OCI-LY7 (cell line): ENCODE results near the gene ACOT8. TPM values are rescaled to one million over a fixed set of nuclear protein-coding genes. Genes with fewer than 3 reads are reported as not detected.

Experiments used
- BruUV-seq: library from RNA; stranded (reverse); fragments of 400-500 nt; replicated peaks from 2 replicates; lab custom pipeline; 2021; lab: Mats Ljungman, UMichigan
- CTCF ChIA-PET: fragments of 300-600 bp; sonication (Branson Sonifier 250); formaldehyde crosslinking; loops from one replicate; lab custom pipeline; 2022; ENCODE audit warnings: antibody characterized with exemption; ENCODE audit not compliant: unreplicated experiment; lab: Charles Lee
- POLR2A ChIA-PET: fragments of 300-600 bp; sonication (Branson Sonifier 250); formaldehyde crosslinking; loops from one replicate; lab custom pipeline; 2022; ENCODE audit warnings: antibody characterized with exemption; lab: Charles Lee
- DNase-seq: peaks from one replicate; pipeline ENCODE4 v3.0.0-alpha.2; 2015; ENCODE audit warnings: low spot score
- H2AFZ ChIP-seq: fragments of 200-600 bp; sonication (generic), shearing (Covaris generic); 2 replicates; pipeline ENCODE4 v1.6.1; 2014; ENCODE audit warnings: mild to moderate bottlenecking, antibody characterized with exemption, low read length, moderate library complexity
- H3K27ac ChIP-seq: fragments of 200-600 bp; sonication (generic); 2 replicates; pipeline ENCODE4 v1.5.1; 2014; ENCODE audit warnings: mixed run types, low read depth, mild to moderate bottlenecking, moderate library complexity, low read length, inconsistent platforms; ENCODE audit not compliant: poor library complexity, severe bottlenecking
- H3K36me3 ChIP-seq: fragments of 200-600 bp; sonication (generic); 2 replicates; pipeline ENCODE4 v1.6.1; 2014; ENCODE audit warnings: mild to moderate bottlenecking, antibody characterized with exemption, low read length, moderate library complexity, mixed read lengths; ENCODE audit not compliant: insufficient read depth
- H3K4me1 ChIP-seq: fragments of 200-600 bp; sonication (generic); 2 replicates; pipeline ENCODE4 v1.5.1; 2014; ENCODE audit warnings: mild to moderate bottlenecking, low read length; ENCODE audit not compliant: insufficient read depth, poor library complexity, severe bottlenecking
- H3K4me2 ChIP-seq: fragments of 200-600 bp; sonication (generic); 2 replicates; pipeline ENCODE4 v1.6.1; 2014; ENCODE audit warnings: mild to moderate bottlenecking, low read length
- H3K4me3 ChIP-seq: fragments of 200-600 bp; sonication (generic); 2 replicates; pipeline ENCODE4 v1.5.1; 2014; ENCODE audit warnings: mild to moderate bottlenecking, low read depth, low read length; ENCODE audit not compliant: poor library complexity, severe bottlenecking
- H3K79me2 ChIP-seq: fragments of 200-600 bp; sonication (generic); 2 replicates; pipeline ENCODE4 v1.6.1; 2016; ENCODE audit warnings: low read depth, mild to moderate bottlenecking, low read length, moderate library complexity, mixed read lengths; ENCODE audit not compliant: insufficient read depth
- H3K9me2 ChIP-seq: fragments of 200-600 bp; sonication (generic); 2 replicates; pipeline ENCODE4 v1.6.1; 2016; ENCODE audit warnings: mild to moderate bottlenecking, low read length, mixed read lengths; ENCODE audit not compliant: insufficient read depth
- H3K9me3 ChIP-seq: fragments of 200-600 bp; sonication (generic); 2 replicates; pipeline ENCODE4 v1.6.1; 2014; ENCODE audit warnings: mild to moderate bottlenecking, mixed run types, low read length, mixed read lengths
- H4K20me1 ChIP-seq: fragments of 200-600 bp; sonication (generic); 2 replicates; pipeline ENCODE4 v1.6.1; 2014; ENCODE audit warnings: mild to moderate bottlenecking, antibody characterized with exemption, low read length, moderate library complexity, mixed read lengths; ENCODE audit not compliant: insufficient read depth
- EZH2phosphoT487 ChIP-seq: fragments of 200-600 bp; sonication (generic); IDR thresholded peaks from 2 replicates; pipeline ENCODE4 v1.6.1; 2018; ENCODE audit warnings: low read depth, borderline replicate concordance, mild to moderate bottlenecking, mixed run types, antibody characterized with exemption, low read length, moderate library complexity, mixed read lengths
- intact Hi-C: fragments of 100-400 bp; cut with micrococcal nuclease; formaldehyde crosslinking; loops from one replicate; pipeline ENCODE4 v1.10.0; 2022; ENCODE audit not compliant: unreplicated experiment
- total RNA-seq, 2 experiments: library from RNA; depleted of rRNA in 1 of 2; stranded (reverse); fragments of >200 nt in 1 of 2; shearing (Covaris generic) in 1 of 2; gene quantifications; 2 replicates each; pipeline ENCODE4 v1.2.3, GENCODE V29; 2014 to 2022
- TF ChIP-seq, protein P1 (sequence below): fragments of 200-600 bp; sonication (generic); conservative IDR thresholded peaks from 2 replicates; pipeline ENCODE4 v1.5.1; 2014; ENCODE audit warnings: mild to moderate bottlenecking, antibody characterized with exemption, low read length, moderate library complexity, mixed read lengths

Gene ACOT8
- total RNA-seq, 2 experiments from 2014 or later = 28.2 to 37.1 TPM

DNA sequence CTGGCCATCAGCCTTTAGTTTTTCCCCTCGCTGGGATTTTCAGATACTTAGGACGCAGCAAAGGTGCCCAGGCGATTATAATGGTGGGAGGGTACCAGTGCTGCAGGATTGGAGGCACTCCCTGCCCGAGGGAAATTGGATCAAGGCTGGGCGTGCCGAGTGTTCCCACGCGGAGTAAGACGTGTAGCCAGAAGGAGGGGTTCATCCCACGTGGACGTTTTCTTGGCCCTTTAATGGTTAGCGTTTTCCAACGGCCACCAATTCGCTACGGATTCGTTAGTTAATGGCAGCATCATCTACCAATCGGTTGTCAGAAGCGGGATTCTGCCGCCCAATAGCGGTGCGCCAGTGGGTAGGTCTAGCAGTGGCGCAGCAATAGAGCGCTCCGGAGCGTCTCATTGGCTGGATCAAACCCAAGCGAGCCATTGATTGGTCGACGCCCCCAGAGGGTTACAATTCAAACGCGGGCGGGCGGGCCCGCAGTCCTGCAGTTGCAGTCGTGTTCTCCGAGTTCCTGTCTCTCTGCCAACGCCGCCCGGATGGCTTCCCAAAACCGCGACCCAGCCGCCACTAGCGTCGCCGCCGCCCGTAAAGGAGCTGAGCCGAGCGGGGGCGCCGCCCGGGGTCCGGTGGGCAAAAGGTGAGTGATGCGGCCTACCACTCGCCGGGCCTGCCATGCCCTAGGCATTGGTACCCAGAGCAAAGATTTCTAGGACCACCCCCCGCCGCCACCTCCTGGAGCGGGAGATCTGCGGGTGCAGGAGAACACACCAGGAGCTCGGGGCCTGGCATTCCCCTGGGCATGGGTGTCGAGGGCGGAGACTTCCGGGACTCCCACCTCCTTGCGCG is 44.8 kb downstream of the ACOT8 start, which contains the start of gene UBE2C:
Gene UBE2C, plus strand, starts transcription at position 488 of the 849 bp plus-strand sequence. Its CDS starts 52 bp downstream, at position 540.
- POLR2A ChIA-PET = interaction anchor here (1.1 to 1.3 kb wide), 2 partner anchors 46 to 69 kb away, joined by 4 to 7 read pairs; partner anchors contain the start of gene ZSWIM1
- Histone ChIP-seq H3K4me2 (peak within 1 kb of the TSS; percentile 65), H3K9me2 (no peaks in the 10 kb centered on the region), H3K9me3 (peaks cover 10% of the 10 kb centered on the region; the same call in 1 of the 2 replicates), H3K79me2 (peaks cover 28% of the 10 kb centered on the region), H4K20me1 (no peaks in the 10 kb centered on the region), H3K4me3 (peak within 1 kb of the TSS; percentile 82), H2AFZ (peak within 1 kb of the TSS; percentile 61), H3K4me1 (peaks cover 19% of the 10 kb centered on the region), H3K36me3 (peaks cover 94% of the 10 kb centered on the region), H3K27ac (peak within 1 kb of the TSS; percentile 79)
- intact Hi-C loops = loop anchor here (1.0 to 5.0 kb wide), 2 partner anchors 45 to 160 kb away; partner anchors contain the start of genes ACOT8, ZNF335 and ZSWIM3
- no TSS peak for BruUV-seq
- TF ChIP-seq, protein P1, sequence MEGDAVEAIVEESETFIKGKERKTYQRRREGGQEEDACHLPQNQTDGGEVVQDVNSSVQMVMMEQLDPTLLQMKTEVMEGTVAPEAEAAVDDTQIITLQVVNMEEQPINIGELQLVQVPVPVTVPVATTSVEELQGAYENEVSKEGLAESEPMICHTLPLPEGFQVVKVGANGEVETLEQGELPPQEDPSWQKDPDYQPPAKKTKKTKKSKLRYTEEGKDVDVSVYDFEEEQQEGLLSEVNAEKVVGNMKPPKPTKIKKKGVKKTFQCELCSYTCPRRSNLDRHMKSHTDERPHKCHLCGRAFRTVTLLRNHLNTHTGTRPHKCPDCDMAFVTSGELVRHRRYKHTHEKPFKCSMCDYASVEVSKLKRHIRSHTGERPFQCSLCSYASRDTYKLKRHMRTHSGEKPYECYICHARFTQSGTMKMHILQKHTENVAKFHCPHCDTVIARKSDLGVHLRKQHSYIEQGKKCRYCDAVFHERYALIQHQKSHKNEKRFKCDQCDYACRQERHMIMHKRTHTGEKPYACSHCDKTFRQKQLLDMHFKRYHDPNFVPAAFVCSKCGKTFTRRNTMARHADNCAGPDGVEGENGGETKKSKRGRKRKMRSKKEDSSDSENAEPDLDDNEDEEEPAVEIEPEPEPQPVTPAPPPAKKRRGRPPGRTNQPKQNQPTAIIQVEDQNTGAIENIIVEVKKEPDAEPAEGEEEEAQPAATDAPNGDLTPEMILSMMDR = no peak
- TF ChIP-seq EZH2phosphoT487 = no peak
- DNase-seq = peak; percentile 99
- CTCF ChIA-PET = interaction anchor here (0.8 to 1.4 kb wide), 2 partner anchors 14 to 158 kb away, joined by 3 to 4 read pairs; no protein-coding TSS in a partner anchor

- H3K4me1 ChIP-seq = peaks cover 12% of the 10 kb centered on the region
- TF ChIP-seq, protein P1 = no peak
- no peak for TF ChIP-seq EZH2phosphoT487
- H3K27ac ChIP-seq = no peak overlapping the region
- H3K36me3 ChIP-seq = peaks cover 90% of the 10 kb centered on the region
- peaks cover 10% of the 10 kb centered on the region; the same call in 1 of the 2 replicates for H3K9me3 ChIP-seq
- ChIA-PET CTCF (no interaction called here), POLR2A (no interaction called here)
- no TSS peak for BruUV-seq
- no peaks in the 10 kb centered on the region for H4K20me1 ChIP-seq
- intact Hi-C loops = loop anchor here (5.0 kb wide), 1 partner anchor 162 kb away; the partner anchor contains the start of gene ZNF335
- H3K9me2 ChIP-seq = no peaks in the 10 kb centered on the region
- H3K4me2 ChIP-seq = no peak overlapping the region
- H3K79me2 ChIP-seq = peaks cover 24% of the 10 kb centered on the region
- H2AFZ ChIP-seq = no peak overlapping the region
- H3K4me3 ChIP-seq = no peak overlapping the region
- DNase-seq = no peak
Measured at GRCh38 chr20:45810191-45810970, 46.8 kb downstream of the ACOT8 start.
